HG03196 (cell line): ENCODE results near the gene NOSTRIN.
A peak's percentile ranks its signal among the peaks of the same experiment; 100 is the strongest.
"Not testable (repeated sequence)": the region's sequence is repeated elsewhere in the genome, so short reads cannot be mapped to it uniquely, and the experiment has no call there.

Experiments used
- ATAC-seq: cut with Tn5 transposase; IDR thresholded peaks from one replicate; pipeline ENCODE4 v1.9.1; 2021; ENCODE audit not compliant: unreplicated experiment

The NOSTRIN gene

DNA sequence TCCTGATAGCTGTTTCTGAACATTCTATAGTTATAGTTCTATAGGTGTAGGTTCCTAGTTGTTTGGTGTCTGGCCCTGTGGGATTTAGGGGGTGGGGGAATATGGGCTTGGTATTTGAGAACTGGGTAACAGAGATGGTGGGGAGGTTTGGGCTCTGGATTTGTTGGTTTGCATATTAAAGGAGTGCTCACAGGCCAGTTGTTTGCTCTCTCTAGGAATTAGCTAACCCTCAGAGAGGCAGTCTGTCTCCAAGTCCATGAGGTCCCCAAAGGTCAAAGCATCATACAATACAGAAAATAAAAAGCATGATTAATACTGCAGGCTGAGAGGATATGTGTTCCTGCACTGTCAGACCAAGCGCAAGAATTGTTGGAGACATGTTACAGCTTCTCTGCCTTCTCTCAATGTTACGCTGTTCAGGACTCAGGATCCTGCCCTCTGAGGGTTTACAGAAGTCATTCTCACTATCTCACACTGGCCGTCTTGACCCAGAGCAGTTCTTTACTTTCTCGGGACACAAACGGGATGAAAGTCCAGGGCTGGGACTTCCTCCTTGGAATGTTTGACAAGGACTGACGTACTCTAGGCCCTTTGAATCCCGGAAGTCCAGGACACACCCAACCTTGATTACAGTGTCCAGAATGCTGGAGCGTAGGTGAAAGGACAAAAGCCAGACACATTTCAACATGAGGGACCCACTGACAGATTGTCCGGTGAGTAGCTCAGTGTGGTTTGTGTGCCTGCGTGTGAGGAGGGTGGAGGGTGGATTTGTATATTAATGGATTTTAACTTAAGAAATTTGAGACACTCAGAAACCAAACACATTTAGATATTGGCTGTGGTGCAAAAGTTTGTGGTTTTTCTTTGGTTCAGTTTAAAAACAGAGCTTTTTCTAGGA, at the start of gene NOSTRIN:
NOSTRIN (plus strand) TSS at position 677 of the 898 bp plus-strand sequence; CDS start at position 687, 10 bp downstream.
- no peak for ATAC-seq

DNA sequence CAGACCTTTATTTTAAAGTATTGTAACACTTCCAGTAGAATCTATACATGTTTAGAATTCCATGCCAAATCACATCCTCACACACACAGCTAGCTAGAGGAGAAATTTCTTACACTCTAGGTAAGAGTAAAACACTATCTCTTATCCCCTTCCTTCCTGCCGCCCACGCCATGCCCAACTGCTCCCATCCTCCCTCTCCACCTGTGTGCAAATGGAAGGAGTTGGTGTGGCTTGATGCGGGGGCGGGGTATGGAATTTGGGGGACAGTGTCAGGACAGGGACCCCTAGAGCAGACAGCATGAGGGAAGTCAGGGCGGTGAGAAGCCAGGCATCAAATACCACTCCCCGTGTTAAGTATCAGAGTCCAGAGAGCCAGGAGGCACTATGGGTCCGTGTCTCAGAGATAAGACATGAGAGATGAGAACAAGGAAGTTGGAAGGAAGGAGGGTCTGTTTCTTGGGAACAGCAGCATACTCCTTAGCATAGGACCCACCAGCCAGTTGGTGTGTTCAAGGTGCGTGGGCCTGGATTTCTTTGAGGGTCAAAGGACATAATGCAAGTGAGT, 48.6 kb upstream of the NOSTRIN start:
- ATAC-seq: no peak

DNA sequence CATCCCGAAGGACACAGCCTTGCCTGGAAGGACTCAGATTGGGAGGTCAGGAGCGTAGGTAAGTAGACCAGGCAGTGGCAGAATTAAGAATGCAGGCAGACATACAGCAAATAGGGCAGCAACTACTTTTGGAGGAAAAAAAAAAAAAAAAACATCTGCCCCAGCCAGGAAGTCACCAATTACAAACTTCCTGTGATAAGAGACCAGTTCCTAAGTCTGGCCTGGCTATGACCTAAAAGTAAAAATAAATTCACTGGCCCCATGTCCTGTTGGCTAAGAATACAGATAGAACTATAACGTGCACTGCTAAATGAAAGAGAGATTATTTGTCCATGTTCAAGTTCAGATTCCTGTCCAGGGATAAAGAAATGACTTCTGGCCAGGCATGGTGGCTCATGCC, 45.2 kb upstream of the NOSTRIN start:
- ATAC-seq: no peak

- ATAC-seq: peak; percentile 67
Measured at GRCh38 chr2:168758970-168759820, 43.2 kb upstream of the NOSTRIN start.

DNA sequence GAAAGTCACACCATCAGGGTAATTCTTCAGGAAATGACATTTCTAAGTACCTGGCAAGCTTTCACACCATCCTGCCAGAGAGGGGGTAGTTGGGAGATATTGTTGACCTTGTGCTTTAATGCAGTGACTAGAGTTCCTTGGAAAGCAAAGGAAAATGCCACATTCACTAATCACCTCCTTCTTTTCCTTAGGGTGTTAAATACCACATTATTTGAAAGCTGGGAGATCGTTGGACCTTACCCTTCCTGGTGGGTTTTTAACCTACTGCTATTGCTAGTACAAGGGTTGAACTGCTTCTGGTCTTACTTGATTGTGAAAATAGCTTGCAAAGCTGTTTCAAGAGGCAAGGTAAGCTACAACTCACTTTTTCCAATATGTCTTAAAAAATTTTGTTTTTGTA, 37.0 kb upstream of the NOSTRIN start:
- ATAC-seq: no peak

GRCh38 chr2:168766600-168766999, 35.8 kb upstream of the NOSTRIN start:
- ATAC-seq: no peak

DNA sequence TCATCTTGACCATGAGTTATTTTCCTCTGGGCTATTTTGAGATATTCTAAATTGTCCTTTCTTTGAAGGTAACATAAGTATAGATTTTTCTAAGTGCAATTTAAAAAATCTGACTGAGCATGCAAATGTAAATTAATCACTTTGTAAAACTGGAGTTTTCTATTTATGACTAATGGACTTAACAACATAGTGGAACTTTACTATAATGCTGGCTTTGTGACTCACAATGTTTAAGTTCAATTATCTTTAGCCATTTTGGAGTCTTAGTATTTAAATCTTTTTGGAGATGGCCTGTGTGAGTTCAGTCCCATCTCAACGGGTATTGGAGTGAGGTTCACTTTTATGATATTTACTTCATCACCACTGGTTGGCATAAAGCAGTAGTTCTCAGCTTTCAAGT, 35.2 kb upstream of the NOSTRIN start:
- no peak for ATAC-seq

DNA sequence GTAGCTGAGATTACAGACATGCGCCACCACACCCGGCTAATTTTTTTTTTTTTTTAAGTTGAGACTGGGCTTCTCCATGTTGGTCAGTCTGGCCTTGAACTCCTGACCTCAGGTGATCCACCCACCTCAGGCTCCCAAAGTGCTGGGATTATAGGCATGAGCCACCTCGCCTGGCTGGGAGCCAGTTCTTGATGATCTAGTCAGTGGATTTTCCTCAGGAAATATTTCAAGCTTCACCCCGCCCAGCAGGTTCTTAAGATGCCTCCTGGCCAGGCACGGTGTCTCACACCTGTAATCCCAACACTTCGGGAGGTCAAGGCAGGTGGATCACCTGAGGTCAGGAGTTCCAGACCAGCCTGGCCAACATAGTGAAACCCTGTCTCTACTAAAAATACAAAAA, 34.1 kb upstream of the NOSTRIN start:
- not testable (repeated sequence) for ATAC-seq

DNA sequence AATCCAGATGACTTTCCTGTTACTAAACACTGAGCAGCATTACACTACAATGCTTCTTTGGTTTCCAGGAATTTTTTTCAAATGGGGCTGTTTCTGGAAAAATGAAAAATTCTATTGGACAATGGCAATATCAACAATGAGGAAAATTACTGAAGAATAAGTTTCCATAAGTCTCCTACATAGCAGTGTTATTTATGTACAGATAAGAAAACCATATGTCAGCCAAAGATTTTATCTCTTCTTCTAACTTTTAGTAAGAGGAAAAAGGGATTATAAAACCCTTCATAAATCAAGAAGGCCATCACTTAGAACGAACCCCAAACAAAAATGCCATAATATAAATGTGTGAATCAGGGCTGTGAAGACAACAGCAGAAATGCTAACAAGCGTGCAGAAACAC, 31.6 kb upstream of the NOSTRIN start:
- no peak for ATAC-seq

DNA sequence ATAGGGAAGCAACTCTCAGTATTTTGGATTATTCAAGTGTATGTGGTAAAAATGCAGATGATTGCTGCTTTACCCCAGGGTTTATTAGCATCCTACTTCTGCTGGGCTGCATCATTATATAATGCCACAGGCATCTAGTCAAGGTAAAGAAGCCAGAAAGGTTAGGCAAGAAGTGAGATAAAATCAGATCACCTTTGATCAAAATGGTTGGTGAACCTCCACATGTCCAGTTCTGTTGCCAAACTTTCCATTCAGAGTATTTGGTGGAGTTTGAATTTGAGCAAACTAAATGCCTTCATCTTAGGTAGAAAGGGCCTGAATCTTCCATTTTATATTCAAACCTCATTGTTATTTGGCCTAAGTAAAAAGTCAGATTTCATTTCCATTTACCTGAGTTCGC, 29.7 kb upstream of the NOSTRIN start:
- ATAC-seq: no peak

GRCh38 chr2:168773128-168773527, 29.3 kb upstream of the NOSTRIN start:
- no peak for ATAC-seq

- ATAC-seq: no peak
Measured at GRCh38 chr2:168773719-168774521, 28.5 kb upstream of the NOSTRIN start.

DNA sequence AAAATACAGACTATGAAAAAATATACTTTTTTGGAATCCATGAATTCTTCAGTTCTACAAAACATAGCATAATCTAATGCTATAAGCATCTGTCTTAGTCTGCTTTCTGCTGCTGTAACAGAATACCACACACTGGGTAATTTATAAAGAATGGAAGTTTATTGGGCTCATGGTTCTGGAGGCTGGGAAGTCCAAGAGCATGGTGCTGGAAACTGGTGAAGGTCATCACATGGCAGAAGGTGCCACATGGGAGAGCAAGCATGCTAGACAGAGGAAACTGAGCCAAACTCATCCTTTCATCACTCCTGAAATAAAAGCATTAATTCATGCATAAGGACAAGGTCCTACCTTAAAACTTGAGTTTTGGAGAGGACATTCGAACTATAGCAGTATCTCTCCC, 26.6 kb upstream of the NOSTRIN start:
- ATAC-seq: no peak

DNA sequence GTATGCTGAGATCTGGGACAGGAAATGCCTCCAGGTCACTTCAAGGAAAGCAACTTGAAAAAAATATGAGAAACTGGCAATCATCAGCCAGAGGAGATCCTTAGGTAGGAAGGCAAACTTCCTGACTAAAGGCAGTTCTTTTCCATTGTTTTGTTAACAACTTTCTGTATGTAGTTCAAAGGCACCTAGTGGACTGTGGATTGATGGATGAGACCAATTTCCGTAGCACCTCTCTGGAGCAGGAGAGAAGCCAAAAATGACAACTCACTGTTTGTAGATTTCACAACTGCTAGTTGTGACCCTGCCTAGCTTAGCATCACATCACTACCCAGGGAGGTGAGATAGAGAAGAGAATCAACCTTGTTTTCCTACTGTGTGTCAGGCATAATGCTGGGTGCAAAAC, 21.8 kb upstream of the NOSTRIN start:
- ATAC-seq: no peak

DNA sequence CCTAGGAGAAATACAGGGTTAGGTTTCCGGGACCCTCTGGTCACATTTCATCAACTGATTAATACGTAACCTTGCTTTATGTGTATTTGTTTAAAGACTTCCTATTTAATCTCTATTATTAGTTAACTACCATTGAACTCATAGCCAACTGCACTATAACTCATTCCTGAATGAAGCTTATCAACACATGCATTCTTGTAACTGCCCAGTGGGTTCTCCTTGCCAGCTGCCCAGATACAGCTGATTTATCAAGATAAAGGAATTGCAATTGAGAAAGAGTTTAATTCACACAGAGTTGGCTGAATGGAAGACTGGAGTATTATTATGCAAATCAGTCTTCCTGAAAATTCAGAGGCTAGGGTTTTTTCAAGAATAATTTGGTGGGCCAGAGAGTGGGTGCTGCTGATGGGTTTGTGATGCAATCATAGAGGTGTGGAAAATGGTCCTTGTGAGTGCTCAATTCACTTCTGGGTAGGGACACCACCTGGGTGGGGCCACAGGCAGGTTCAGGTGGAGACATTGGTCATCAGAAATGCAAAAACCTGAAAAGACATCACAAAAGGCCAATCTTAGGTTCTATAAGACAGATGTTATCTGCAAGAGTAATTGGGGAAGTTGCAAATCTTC, 21.1 kb upstream of the NOSTRIN start:
- no peak for ATAC-seq

GRCh38 chr2:168782271-168782670, 20.2 kb upstream of the NOSTRIN start:
- no peak for ATAC-seq

DNA sequence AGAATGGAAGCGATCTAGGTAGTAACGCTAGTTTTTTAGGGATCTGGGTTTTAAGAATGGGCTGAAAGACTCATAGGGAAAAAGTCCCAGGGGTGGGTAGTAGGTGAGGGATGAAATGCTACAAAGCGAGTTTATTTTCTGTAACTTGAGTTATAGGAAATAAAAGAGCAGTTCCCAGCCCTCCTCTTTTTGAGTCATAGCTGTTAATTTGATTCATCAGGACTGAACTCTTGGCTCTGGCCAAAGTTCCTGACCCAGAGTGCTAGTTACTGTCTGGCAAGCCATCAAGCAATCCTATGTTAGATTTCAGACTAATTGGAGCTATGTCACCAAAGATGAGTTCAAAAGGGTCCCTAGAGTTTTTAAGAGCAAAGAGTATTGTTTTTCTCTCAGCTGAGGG, 17.4 kb upstream of the NOSTRIN start:
- ATAC-seq: no peak

GRCh38 chr2:168787098-168787781, 15.2 kb upstream of the NOSTRIN start:
- ATAC-seq: no peak

DNA sequence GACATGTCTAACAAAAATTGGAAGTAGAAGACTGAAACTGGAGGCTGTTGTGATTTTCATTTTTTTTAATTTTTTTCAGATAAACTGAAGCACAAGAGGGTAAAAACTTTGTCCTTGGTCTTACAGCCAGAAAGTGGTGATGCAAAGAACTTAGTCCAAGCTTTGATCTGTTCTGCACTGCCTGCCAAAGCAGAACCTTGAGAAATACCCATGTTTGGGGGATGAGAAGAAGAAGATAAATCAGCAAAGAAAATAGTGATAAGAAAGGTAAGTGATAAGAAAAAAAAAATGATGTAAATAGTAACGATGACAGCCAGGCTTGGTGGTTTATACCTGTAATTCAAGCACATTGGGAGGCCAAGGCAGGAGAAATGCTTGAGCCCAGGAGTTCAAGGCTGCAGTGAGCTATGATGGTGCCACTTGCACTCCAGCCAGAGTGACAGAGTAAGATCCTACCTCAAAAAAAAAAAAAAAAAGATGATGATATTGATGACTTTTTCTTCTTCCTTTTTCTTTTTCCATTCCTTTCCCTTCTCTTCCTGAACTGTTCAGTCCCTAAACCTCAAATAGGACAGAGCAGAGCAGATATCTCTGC, 14.6 kb upstream of the NOSTRIN start:
- no peak for ATAC-seq
